K562 treated with DMSO at 1 percent for 4 hours (cell line): Measurements from ENCODE around the gene CIAO2B. TPM values are rescaled to one million over a fixed set of nuclear protein-coding genes. Genes with fewer than 3 reads are reported as not detected.

Source experiments
- total RNA-seq: library from RNA; unstranded; fragments of 300-600 nt; gene quantifications from 2 replicates; pipeline ENCODE4 v1.2.3, GENCODE V29; 2022; ENCODE audit not compliant: insufficient read depth

The CIAO2B gene
- total RNA-seq, result 224 and 237 TPM in 2 replicates

GRCh38 chr16:66934138-66934838 lies at the start of gene CIAO2B:
TSS of gene CIAO2B (minus strand) at chr16:66934402. CDS start at chr16:66934364, 38 bp downstream.

DNA sequence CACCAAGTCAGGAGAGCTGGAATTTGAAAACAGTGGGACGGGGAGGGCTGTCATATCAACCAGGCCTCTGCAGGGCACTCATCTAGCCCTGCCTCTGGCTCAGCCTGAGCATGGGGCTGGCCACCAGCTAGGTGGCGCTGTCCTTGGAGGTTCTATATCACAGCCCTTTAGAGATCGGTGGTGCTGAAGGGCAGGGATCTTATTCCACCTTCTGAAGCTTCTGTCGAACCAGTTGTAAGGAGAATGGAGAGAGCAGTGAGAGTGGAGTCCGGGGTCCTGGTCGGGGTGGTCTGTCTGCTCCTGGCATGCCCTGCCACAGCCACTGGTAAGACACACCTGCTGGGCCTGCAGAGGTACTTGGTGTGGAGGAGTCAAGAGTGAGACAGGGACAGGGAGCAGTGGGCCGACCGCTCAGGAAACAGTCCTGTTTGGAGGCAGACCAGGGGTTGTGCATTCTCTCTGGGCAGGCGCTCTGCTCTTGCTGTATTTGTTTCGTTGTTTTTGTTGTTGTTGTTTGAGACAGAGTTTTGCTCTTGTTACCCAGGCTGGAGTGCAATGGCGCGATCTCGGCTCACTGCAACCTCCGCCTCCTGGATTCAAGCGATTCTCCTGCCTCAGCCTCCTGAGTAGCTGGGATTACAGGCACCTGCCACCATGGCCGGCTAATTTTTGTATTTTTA lies 27.0 kb upstream of the CIAO2B start, which contains the start of gene CES3:
Gene CES3 (plus strand): TSS at position 202 of the 680 bp plus-strand sequence. CDS start 42 bp downstream, at position 244.

DNA sequence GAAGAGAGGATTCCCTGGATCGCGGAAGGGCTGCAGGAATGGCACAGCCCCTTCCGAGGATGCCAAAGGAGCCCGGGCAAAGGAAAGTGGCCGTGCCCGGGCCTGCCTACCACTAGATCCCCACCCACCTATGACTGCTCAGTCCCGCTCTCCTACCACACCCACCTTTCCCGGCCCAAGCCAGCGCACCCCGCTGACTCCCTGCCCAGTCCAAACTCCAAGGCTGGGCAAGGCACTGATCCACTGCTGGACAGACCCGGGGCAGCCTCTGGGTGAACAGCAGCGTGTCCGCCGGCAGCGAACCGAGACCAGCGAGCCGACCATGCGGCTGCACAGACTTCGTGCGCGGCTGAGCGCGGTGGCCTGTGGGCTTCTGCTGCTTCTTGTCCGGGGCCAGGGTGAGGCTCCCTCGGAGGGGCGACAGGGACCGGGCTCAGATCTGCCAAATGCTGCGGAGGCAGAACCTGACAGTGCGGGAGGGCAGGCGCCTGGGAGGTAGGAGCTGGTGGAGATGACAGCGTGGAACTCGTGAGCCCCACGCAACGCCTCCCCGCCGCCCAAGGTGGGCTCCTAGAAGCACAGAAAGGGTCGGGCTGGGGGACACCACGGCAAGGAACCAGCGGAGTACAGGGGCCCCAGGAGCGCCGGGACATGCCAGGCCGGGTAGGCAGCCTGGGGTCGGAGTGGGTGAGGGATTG lies 1.3 kb upstream of the CIAO2B start, which contains the start of gene CES2:
Gene CES2 (plus strand): TSS at position 203 of the 698 bp plus-strand sequence. CDS start 120 bp downstream, at position 323.

DNA sequence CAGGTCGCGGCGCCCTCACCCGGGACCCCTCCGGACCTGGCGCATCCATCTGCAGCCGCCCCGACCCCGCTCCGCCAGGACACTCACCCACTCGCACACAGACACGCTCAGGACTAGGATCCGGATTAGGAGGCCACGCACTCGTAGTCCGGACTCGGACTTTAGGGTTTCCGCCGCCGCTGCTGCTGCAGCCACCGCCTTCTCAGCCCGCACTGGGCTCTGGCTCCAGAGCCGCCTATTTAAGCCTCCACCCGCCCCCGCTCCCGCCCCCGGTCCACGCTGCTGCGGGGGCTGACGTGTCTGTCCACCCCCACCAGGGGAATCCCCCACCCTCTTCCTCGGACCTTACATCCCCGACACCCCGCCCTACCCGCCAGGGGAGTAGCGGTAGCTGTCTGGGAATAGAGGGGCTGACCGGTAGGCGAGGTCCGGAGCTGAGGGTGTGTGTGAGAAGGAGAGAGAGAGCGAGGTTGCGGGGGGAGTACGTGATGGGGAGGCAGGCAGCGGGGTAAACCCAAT lies 8.8 kb downstream of the CIAO2B start, which contains the start of gene RRAD:
Gene RRAD (minus strand): TSS at position 214 of the 519 bp plus-strand sequence. CDS start 356 bp downstream, outside the sequence.

GRCh38 chr16:66918803-66919568 lies 15.2 kb downstream of the CIAO2B start, which contains the start of gene CDH16:
TSS of gene CDH16 (minus strand) at chr16:66918885. CDS start at chr16:66918065, 820 bp downstream.

Other genes starting within 250 kb of the CIAO2B start
- gene CMTM4, start 237.7 kb downstream of the CIAO2B start, total RNA-seq, result 17.1 and 21.0 TPM in 2 replicates
- 31.9 and 35.6 TPM in 2 replicates for gene DYNC1LI2, start 182.8 kb downstream of the CIAO2B start, total RNA-seq
- not detected in 2 replicates for gene TERB1, start 132.8 kb downstream of the CIAO2B start, total RNA-seq
- gene NAE1, start 103.4 kb downstream of the CIAO2B start, total RNA-seq, result 62.5 and 65.2 TPM in 2 replicates
- not detected in 2 replicates for gene CA7, start 90.0 kb downstream of the CIAO2B start, total RNA-seq
- gene PDP2, start 53.9 kb downstream of the CIAO2B start, total RNA-seq, result 3.9 and 7.4 TPM in 2 replicates
- not detected in 2 replicates for gene CDH16, start 15.5 kb downstream of the CIAO2B start, total RNA-seq
- gene RRAD, start 8.9 kb downstream of the CIAO2B start, total RNA-seq, result 2.4 and 5.3 TPM in 2 replicates
- gene CES2, start 1.1 kb upstream of the CIAO2B start, total RNA-seq, result 22.1 TPM in 2 replicates
- gene CES3, start 26.9 kb upstream of the CIAO2B start, total RNA-seq, result 0.93 TPM in 1 of 2 replicates, not detected in the other
- gene CES4A, start 54.2 kb upstream of the CIAO2B start, total RNA-seq, result not detected in 2 replicates
- gene CBFB, start 94.7 kb upstream of the CIAO2B start, total RNA-seq, result 34.7 and 44.2 TPM in 2 replicates
- gene PHAF1, start 175.5 kb upstream of the CIAO2B start, total RNA-seq, result 9.2 and 13.9 TPM in 2 replicates
- 3.7 and 5.6 TPM in 2 replicates for gene B3GNT9, start 216.6 kb upstream of the CIAO2B start, total RNA-seq
- gene TRADD, start 225.5 kb upstream of the CIAO2B start, total RNA-seq, result 28.0 and 33.7 TPM in 2 replicates
- gene FBXL8, start 225.6 kb upstream of the CIAO2B start, total RNA-seq, result 9.0 and 16.6 TPM in 2 replicates
- 14.8 and 26.3 TPM in 2 replicates for gene HSF4, start 230.3 kb upstream of the CIAO2B start, total RNA-seq
- gene NOL3, start 236.1 kb upstream of the CIAO2B start, total RNA-seq, result 15.7 and 20.6 TPM in 2 replicates
- gene MATCAP1, start 249.6 kb upstream of the CIAO2B start, total RNA-seq, result 16.8 and 24.9 TPM in 2 replicates